ENCODE data around the gene TPO. TPM values are rescaled to one million over a fixed set of nuclear protein-coding genes. Genes with fewer than 3 reads are reported as not detected.

The TPO gene
- total RNA-seq, 1 experiment from 2014 or later, result not detected

- in situ Hi-C loops (cut with HindIII; ENCODE audit: low pct_unique_long_range_greater_than_20kb, low sequenced_read_pairs), result no loop called here
- DNase-seq (ENCODE audit: low read depth, low spot score), result no peak
These were observed 59.1 kb downstream of the TPO start for GRCh38 chr2:1472350-1472749.

GRCh38 chr2:1476617-1477195, 63.4 kb downstream of the TPO start:
- in situ Hi-C loops (cut with HindIII; ENCODE audit: low pct_unique_long_range_greater_than_20kb, low sequenced_read_pairs), result no loop called here
- no peak for DNase-seq (ENCODE audit: low read depth, low spot score)

GRCh38 chr2:1477196-1478040, 64.2 kb downstream of the TPO start:
- DNase-seq (ENCODE audit: low read depth, low spot score), result no peak
- in situ Hi-C loops (cut with HindIII; ENCODE audit: low pct_unique_long_range_greater_than_20kb, low sequenced_read_pairs), result no loop called here

GRCh38 chr2:1478311-1479305, 65.3 kb downstream of the TPO start:
- DNase-seq (ENCODE audit: low read depth, low spot score), result no peak
- in situ Hi-C loops (cut with HindIII; ENCODE audit: low pct_unique_long_range_greater_than_20kb, low sequenced_read_pairs), result no loop called here

GRCh38 chr2:1479346-1479745, 66.1 kb downstream of the TPO start:
- in situ Hi-C loops (cut with HindIII; ENCODE audit: low pct_unique_long_range_greater_than_20kb, low sequenced_read_pairs), result no loop called here
- DNase-seq (ENCODE audit: low read depth, low spot score), result no peak

- no peak for DNase-seq (ENCODE audit: low read depth, low spot score)
- in situ Hi-C loops (cut with HindIII; ENCODE audit: low pct_unique_long_range_greater_than_20kb, low sequenced_read_pairs), result no loop called here
These were observed 67.4 kb downstream of the TPO start for GRCh38 chr2:1480671-1481076.

- in situ Hi-C loops (cut with HindIII; ENCODE audit: low pct_unique_long_range_greater_than_20kb, low sequenced_read_pairs), result no loop called here
- DNase-seq (ENCODE audit: low read depth, low spot score), result no peak
These were observed 68.4 kb downstream of the TPO start for GRCh38 chr2:1481406-1482252.

- DNase-seq (ENCODE audit: low read depth, low spot score), result no peak
- in situ Hi-C loops (cut with HindIII; ENCODE audit: low pct_unique_long_range_greater_than_20kb, low sequenced_read_pairs), result no loop called here
These were observed 69.0 kb downstream of the TPO start for GRCh38 chr2:1482253-1482675.

GRCh38 chr2:1482981-1483380, 69.7 kb downstream of the TPO start:
- in situ Hi-C loops (cut with HindIII; ENCODE audit: low pct_unique_long_range_greater_than_20kb, low sequenced_read_pairs), result no loop called here

GRCh38 chr2:1483551-1483950, 70.3 kb downstream of the TPO start:
- in situ Hi-C loops (cut with HindIII; ENCODE audit: low pct_unique_long_range_greater_than_20kb, low sequenced_read_pairs), result no loop called here
- DNase-seq (ENCODE audit: low read depth, low spot score), result no peak

More at GRCh38 chr2:1482981-1483380, 69.7 kb downstream of the TPO start:
- no peak for DNase-seq (ENCODE audit: low read depth, low spot score)

- no peak for DNase-seq (ENCODE audit: low read depth, low spot score)
- in situ Hi-C loops (cut with HindIII; ENCODE audit: low pct_unique_long_range_greater_than_20kb, low sequenced_read_pairs), result no loop called here
These were observed 71.0 kb downstream of the TPO start for GRCh38 chr2:1484131-1484884.

- in situ Hi-C loops (cut with HindIII; ENCODE audit: low pct_unique_long_range_greater_than_20kb, low sequenced_read_pairs), result no loop called here
- no peak for DNase-seq (ENCODE audit: low read depth, low spot score)
These were observed 73.4 kb downstream of the TPO start for GRCh38 chr2:1486670-1487069.

- in situ Hi-C loops (cut with HindIII; ENCODE audit: low pct_unique_long_range_greater_than_20kb, low sequenced_read_pairs), result no loop called here
- no peak for DNase-seq (ENCODE audit: low read depth, low spot score)
These were observed 74.5 kb downstream of the TPO start for GRCh38 chr2:1487758-1488157.

- in situ Hi-C loops (cut with HindIII; ENCODE audit: low pct_unique_long_range_greater_than_20kb, low sequenced_read_pairs), result no loop called here
- no peak for DNase-seq (ENCODE audit: low read depth, low spot score)
These were observed 75.0 kb downstream of the TPO start for GRCh38 chr2:1488181-1488671.

- in situ Hi-C loops (cut with HindIII; ENCODE audit: low pct_unique_long_range_greater_than_20kb, low sequenced_read_pairs), result no loop called here
- no peak for DNase-seq (ENCODE audit: low read depth, low spot score)
These were observed 75.6 kb downstream of the TPO start for GRCh38 chr2:1488851-1489250.

GRCh38 chr2:1489486-1489885, 76.2 kb downstream of the TPO start:
- in situ Hi-C loops (cut with HindIII; ENCODE audit: low pct_unique_long_range_greater_than_20kb, low sequenced_read_pairs), result no loop called here

More at GRCh38 chr2:1489486-1489885, 76.2 kb downstream of the TPO start:
- no peak for DNase-seq (ENCODE audit: low read depth, low spot score)
